H1 (cell line): ENCODE data around the gene CLDND1. TPM values are rescaled to one million over a fixed set of nuclear protein-coding genes. Genes with fewer than 3 reads are reported as not detected.

ENCODE experiments used
- CTCF ChIA-PET: fragments of 300-600 bp; sonication (Branson Sonifier 250); formaldehyde crosslinking; loops from one replicate; lab custom pipeline; 2021; ENCODE audit not compliant: partially characterized antibody; lab: Charles Lee
- POLR2A ChIA-PET: fragments of 300-600 bp; sonication (Branson Sonifier 250); formaldehyde crosslinking; loops from one replicate; lab custom pipeline; 2021; ENCODE audit warnings: inconsistent platforms; ENCODE audit not compliant: partially characterized antibody; lab: Charles Lee
- DNase-seq, 2 experiments: peaks; one replicate each; pipeline versions ENCODE4 v3.0.0 to v3.0.0-alpha.2; 2010 to 2022; ENCODE audit warnings: low spot score in 2 of 2, low read depth in 1 of 2, mixed read lengths in 1 of 2
- FAIRE-seq: peaks from 2 replicates; lab custom pipeline; 2011; peaks lifted over from hg19 to GRCh38; lab: Jason Lieb, UNC
- H2AFZ ChIP-seq: 2 replicates; pipeline ENCODE4 v1.8.1; 2012; ENCODE audit warnings: low read length, inconsistent platforms
- H2AK5ac ChIP-seq: 2 replicates; pipeline ENCODE4 v1.6.1; 2013; ENCODE audit warnings: low read depth, low read length
- H2BK120ac ChIP-seq: replicated peaks from 2 replicates; pipeline ENCODE3; 2013; ENCODE audit warnings: low read depth, low read length, inconsistent platforms
- H2BK12ac ChIP-seq: 2 replicates; pipeline ENCODE4 v1.6.1; 2013; ENCODE audit warnings: low read depth, low read length
- H2BK15ac ChIP-seq: 2 replicates; pipeline ENCODE4 v1.6.1; 2013; ENCODE audit warnings: low read length
- H2BK20ac ChIP-seq: 2 replicates; pipeline ENCODE4 v1.6.1; 2013; ENCODE audit warnings: low read length
- H2BK5ac ChIP-seq: 2 replicates; pipeline ENCODE4 v1.6.1; 2013; ENCODE audit warnings: low read depth, low read length
- H3K14ac ChIP-seq: 2 replicates; pipeline ENCODE4 v1.6.1; 2013; ENCODE audit warnings: inconsistent platforms; ENCODE audit not compliant: insufficient read length
- H3K18ac ChIP-seq: 2 replicates; pipeline ENCODE4 v1.6.1; 2013; ENCODE audit warnings: low read length; ENCODE audit errors: extremely low read depth
- H3K23ac ChIP-seq: 2 replicates; pipeline ENCODE4 v1.6.1; 2013; ENCODE audit warnings: inconsistent platforms; ENCODE audit not compliant: insufficient read length
- H3K23me2 ChIP-seq: 2 replicates; pipeline ENCODE4 v1.6.1; 2013; ENCODE audit warnings: low read depth, low read length
- H3K27ac ChIP-seq: 2 replicates; pipeline ENCODE4 v1.6.1; 2011; ENCODE audit warnings: low read depth, low read length, inconsistent platforms
- H3K27me3 ChIP-seq, 4 experiments: replicated peaks in 1 of 4; 1 replicate in 1 of 4; 2 replicates in 3 of 4; pipeline versions ENCODE4 v1.6.1 to v1.8.1; 2011 to 2013; ENCODE audit warnings: low read length in 3 of 4, mild to moderate bottlenecking in 3 of 4, inconsistent platforms in 2 of 4, mixed read lengths in 2 of 4, moderate library complexity in 1 of 4; ENCODE audit not compliant: control insufficient read depth in 3 of 4, insufficient read depth in 3 of 4; ENCODE audit errors: extremely low read depth in 1 of 4
- H3K36me3 ChIP-seq, 4 experiments: 2 replicates each; pipeline versions ENCODE4 v1.6.1 to v1.8.1; 2011 to 2013; ENCODE audit warnings: mild to moderate bottlenecking in 4 of 4, low read length in 3 of 4, moderate library complexity in 2 of 4, control low read depth in 1 of 4, inconsistent platforms in 1 of 4; ENCODE audit not compliant: insufficient read depth in 4 of 4, control insufficient read depth in 2 of 4
- H3K4ac ChIP-seq: replicated peaks from 2 replicates; pipeline ENCODE3; 2013; ENCODE audit warnings: low read length, low read depth, mixed read lengths, inconsistent platforms; ENCODE audit not compliant: insufficient read length
- H3K4me1 ChIP-seq, 4 experiments: replicated peaks in 1 of 4; 1 replicate in 1 of 4; 2 replicates in 3 of 4; pipeline versions ENCODE4 v1.6.1 to v1.8.1; 2011 to 2013; ENCODE audit warnings: low read length in 3 of 4, inconsistent platforms in 2 of 4, mixed read lengths in 1 of 4; ENCODE audit not compliant: insufficient read depth in 4 of 4, control insufficient read depth in 3 of 4
- H3K4me2 ChIP-seq, 2 experiments: 2 replicates each; pipeline versions ENCODE4 v1.6.1 to v1.8.1; 2011 to 2013; ENCODE audit warnings: low read depth in 2 of 2, low read length in 2 of 2, control low read depth in 1 of 2, inconsistent platforms in 1 of 2, mild to moderate bottlenecking in 1 of 2; ENCODE audit not compliant: insufficient read depth in 1 of 2
- H3K4me3 ChIP-seq, 4 experiments: fragments of 200-600, 300-600 bp in 1 of 4; sonication (generic), shearing (Covaris generic), sonication (Bioruptor Twin) in 1 of 4; 2 replicates each; pipeline versions ENCODE4 v1.5.1 to v1.8.1; 2011 to 2016; ENCODE audit warnings: low read length in 4 of 4, low read depth in 3 of 4, control low read depth in 2 of 4, inconsistent platforms in 2 of 4, mild to moderate bottlenecking in 2 of 4, mixed read lengths in 1 of 4, moderate library complexity in 1 of 4; ENCODE audit not compliant: insufficient read depth in 2 of 4; ENCODE audit errors: extremely low read depth in 1 of 4
- H3K56ac ChIP-seq: replicated peaks from 2 replicates; pipeline ENCODE3; 2013; ENCODE audit warnings: low read depth, mild to moderate bottlenecking, mixed read lengths, low read length, inconsistent platforms; ENCODE audit not compliant: insufficient read length
- H3K79me1 ChIP-seq: 2 replicates; pipeline ENCODE4 v1.6.1; 2013; ENCODE audit warnings: low read depth, low read length, control low read depth
- H3K79me2 ChIP-seq, 2 experiments: 2 replicates each; pipeline versions ENCODE4 v1.6.1 to v1.8.1; 2012 to 2013; ENCODE audit warnings: low read length in 2 of 2, mild to moderate bottlenecking in 2 of 2, inconsistent platforms in 1 of 2; ENCODE audit not compliant: insufficient read depth in 2 of 2, control insufficient read depth in 1 of 2
- H3K9ac ChIP-seq, 4 experiments: replicated peaks in 1 of 4; 1 replicate in 1 of 4; 2 replicates in 3 of 4; pipeline versions ENCODE4 v1.6.1 to v1.8.1; 2011 to 2013; ENCODE audit warnings: low read depth in 3 of 4, low read length in 3 of 4, control low read depth in 2 of 4, mild to moderate bottlenecking in 2 of 4, moderate library complexity in 2 of 4, inconsistent platforms in 1 of 4; ENCODE audit errors: extremely low read depth in 1 of 4
- H3K9me3 ChIP-seq, 2 experiments: 2 replicates each; pipeline versions ENCODE4 v1.6.1 to v1.8.1; 2012 to 2013; ENCODE audit warnings: mild to moderate bottlenecking in 2 of 2, moderate library complexity in 2 of 2, control low read depth in 1 of 2, inconsistent platforms in 1 of 2, low read depth in 1 of 2, low read length in 1 of 2, mixed read lengths in 1 of 2; ENCODE audit not compliant: insufficient read depth in 2 of 2
- H4K20me1 ChIP-seq, 2 experiments: replicated peaks in 1 of 2; 2 replicates each; pipeline versions ENCODE3 to v1.8.1; 2011 to 2013; ENCODE audit warnings: inconsistent platforms in 2 of 2, low read length in 2 of 2, mild to moderate bottlenecking in 1 of 2; ENCODE audit not compliant: insufficient read depth in 2 of 2, control insufficient read depth in 1 of 2
- H4K5ac ChIP-seq: 2 replicates; pipeline ENCODE4 v1.6.1; 2013; ENCODE audit warnings: low read length, low read depth, mixed read lengths, inconsistent platforms; ENCODE audit not compliant: insufficient read length
- H4K8ac ChIP-seq: 2 replicates; pipeline ENCODE4 v1.8.0; 2013; ENCODE audit warnings: mild to moderate bottlenecking, moderate library complexity, low read length, inconsistent platforms; ENCODE audit not compliant: insufficient read depth; ENCODE audit errors: extremely low read depth
- H4K91ac ChIP-seq: replicated peaks from 2 replicates; pipeline ENCODE3; 2013; ENCODE audit warnings: low read length, mixed read lengths, inconsistent platforms; ENCODE audit not compliant: insufficient read length
- BACH1 ChIP-seq: IDR thresholded peaks from 2 replicates; pipeline ENCODE4 v1.6.1; 2012; ENCODE audit warnings: low read length, improper control_type of control experiment
- EGR1 ChIP-seq: IDR thresholded peaks from 2 replicates; pipeline ENCODE4 v1.6.1; 2011; ENCODE audit warnings: low read depth, low read length, borderline replicate concordance
- EZH2 ChIP-seq: fragments of 200-600 bp; sonication (generic); IDR thresholded peaks from 2 replicates; pipeline ENCODE4 v1.7.1; 2012; ENCODE audit warnings: low read depth, mild to moderate bottlenecking, moderate library complexity, low read length, inconsistent platforms; ENCODE audit not compliant: severe bottlenecking
- POU5F1 ChIP-seq: IDR thresholded peaks from 2 replicates; pipeline ENCODE4 v1.6.1; 2011; ENCODE audit warnings: low read depth, mild to moderate bottlenecking, low read length, moderate library complexity
- RFX5 ChIP-seq: IDR thresholded peaks from 2 replicates; pipeline ENCODE4 v1.6.1; 2011; ENCODE audit warnings: low read depth, low read length, improper control_type of control experiment, borderline replicate concordance
- RXRA ChIP-seq: IDR thresholded peaks from 2 replicates; pipeline ENCODE4 v1.6.1; 2011; ENCODE audit warnings: low read depth, mild to moderate bottlenecking, low read length, moderate library complexity; ENCODE audit not compliant: insufficient read depth
- SUZ12 ChIP-seq: fragments of 200-600 bp; sonication (generic); IDR thresholded peaks from 2 replicates; pipeline ENCODE4 v1.6.1; 2012; ENCODE audit warnings: mild to moderate bottlenecking, inconsistent platforms, low read length, moderate library complexity, mixed read lengths
- TCF12 ChIP-seq: IDR thresholded peaks from 2 replicates; pipeline ENCODE4 v1.6.1; 2011; ENCODE audit warnings: low read depth, mild to moderate bottlenecking, low read length
- WGBS, 2 experiments: shearing (Covaris generic) in 1 of 2; methylation state at CpG; one replicate each; pipeline versions ENCODE4 v1.1.6 to v1.1.7; 2013 to 2015; ENCODE audit warnings: low lambda C conversion rate in 2 of 2, mixed read lengths in 2 of 2, inconsistent platforms in 1 of 2, low coverage in 1 of 2, missing lambda C conversion rate in 1 of 2; ENCODE audit not compliant: insufficient replicate concordance in 2 of 2, insufficient coverage in 1 of 2, insufficient read length in 1 of 2; ENCODE audit errors: extremely low coverage in 1 of 2, missing lambda C conversion rate in 1 of 2; 5-methylcytosine and 5-hydroxymethylcytosine counted together
- polyA plus RNA-seq, 7 experiments: library from polyadenylated mRNA; depleted of rRNA in 3 of 7; stranded (reverse) in 5 of 7; unstranded in 2 of 7; fragments of >200 nt in 5 of 7; fragments of 200-250 nt in 2 of 7; gene quantifications; 1 replicate in 5 of 7; 2 replicates in 1 of 7; 4 replicates in 1 of 7; pipeline versions ENCODE4 v1.2.1 to v1.2.3, GENCODE V29; 2011 to 2013; ENCODE audit warnings: missing spikeins in 2 of 7, mixed read lengths in 2 of 7
- total RNA-seq: library from RNA; stranded (reverse); fragmentation: NEBNext Ultra II Directional; extraction: Animal tissue kit (Norgen Biotek cat#: 25700); gene quantifications from 2 replicates; pipeline ENCODE4 v1.2.1, GENCODE V29; 2021

Gene CLDND1
- total and polyA plus RNA-seq, 2 of the 8 experiments (the other 6 are each of a cell fraction or from before 2014, with no cell fraction given), result 68.2 to 152 TPM

GRCh38 chr3:98561727-98562521, 39.2 kb upstream of the CLDND1 start:
- no peak overlapping the region for H3K23ac ChIP-seq
- H3K23me2 ChIP-seq, result no peaks in the 10 kb centered on the region
- H3K27me3 ChIP-seq, result no peaks in the 10 kb centered on the region
- no peaks in the 10 kb centered on the region for H3K4me1 ChIP-seq
- TF ChIP-seq EZH2 (no peak), RFX5 (no peak), RXRA (no peak), POU5F1 (no peak), TCF12 (no peak), EGR1 (no peak), BACH1 (no peak), SUZ12 (no peak)
- TF ChIP-seq, all 59 proteins: peak for 0
- H2BK120ac ChIP-seq, result no peak overlapping the region
- H2AK5ac ChIP-seq, result no peak overlapping the region
- H3K18ac ChIP-seq, result no peak overlapping the region; the same call in 1 of the 2 replicates
- no peak overlapping the region for H4K91ac ChIP-seq
- WGBS, 2 experiments, result 89% methylated on average over 5 of the region's 5 CpGs; no CpG with 5 or more reads in 1 of the 2 experiments
- H4K20me1 ChIP-seq, result no peaks in the 10 kb centered on the region
- H2BK5ac ChIP-seq, result no peak overlapping the region
- no peak overlapping the region for H3K4ac ChIP-seq
- ChIA-PET CTCF (interaction anchor here (0.7 to 2.2 kb wide), 3 partner anchors 9 to 12 kb away, joined by 3 to 5 read pairs (median 4); no protein-coding TSS in a partner anchor), POLR2A (no interaction called here)
- no peaks in the 10 kb centered on the region for H3K9me3 ChIP-seq
- H4K8ac ChIP-seq, result no peak overlapping the region
- no peak overlapping the region for H3K56ac ChIP-seq
- DNase-seq, result no peak
- H3K79me2 ChIP-seq, result no peaks in the 10 kb centered on the region
- H2AFZ ChIP-seq, result peak overlapping the region; percentile 11; the same call in 1 of the 2 replicates
- no peak for FAIRE-seq
- no peak overlapping the region for H2BK20ac ChIP-seq
- peak overlapping the region in 1 of 4 experiments; percentile 34; a peak in 1 of 7 replicates for H3K9ac ChIP-seq
- no peak overlapping the region for H3K4me3 ChIP-seq
- no peaks in the 10 kb centered on the region for H3K36me3 ChIP-seq
- H4K5ac ChIP-seq, result no peak overlapping the region
- H2BK12ac ChIP-seq, result no peak overlapping the region
- no peaks in the 10 kb centered on the region for H3K79me1 ChIP-seq
- no peak overlapping the region for H3K14ac ChIP-seq
- H3K27ac ChIP-seq, result no peak overlapping the region
- no peak overlapping the region for H3K4me2 ChIP-seq
- H2BK15ac ChIP-seq, result no peak overlapping the region
